Measurements from ENCODE around the gene CAPN7.

GRCh38 chr3:15300323-15301078, 94.5 kb downstream of the CAPN7 start:
- TF ChIP-seq POLR2A (IDR thresholded peaks at IDR 0.05) = no peak
- TF ChIP-seq CTCF (IDR thresholded peaks at IDR 0.05) = no peak

Data from lower leg skin (tissue), 3 donors.